ENCODE data around the gene SUFU. TPM values are rescaled to one million over a fixed set of nuclear protein-coding genes. Genes with fewer than 3 reads are reported as not detected.

Gene SUFU
- total RNA-seq, 1 experiment from 2014 or later, result 13.1 TPM

GRCh38 chr10:102595293-102595692 is 91.5 kb downstream of the SUFU start:
- TF ChIP-seq SMAD4 (CRISPR knock-in tag; IDR thresholded peaks at IDR 0.05) (no peak), NFATC4 (CRISPR knock-in tag; IDR thresholded peaks at IDR 0.05) (no peak), E2F5 (CRISPR knock-in tag; IDR thresholded peaks at IDR 0.05) (no peak), EMX1 (CRISPR knock-in tag; IDR thresholded peaks at IDR 0.05) (no peak), ZNF317 (CRISPR knock-in tag; IDR thresholded peaks at IDR 0.05; ENCODE audit: borderline replicate concordance, low read depth) (no peak), CREB1 (CRISPR knock-in tag; IDR thresholded peaks at IDR 0.05) (no peak), ZNF263 (CRISPR knock-in tag; IDR thresholded peaks at IDR 0.05; ENCODE audit: low read depth) (no peak), ELF4 (CRISPR knock-in tag; IDR thresholded peaks at IDR 0.05; ENCODE audit: low read depth) (no peak), NR3C1 (CRISPR knock-in tag; conservative IDR thresholded peaks at IDR 0.05; ENCODE audit: low read depth) (no peak), ZNF232 (CRISPR knock-in tag; IDR thresholded peaks at IDR 0.05) (no peak), FOXJ3 (CRISPR knock-in tag; IDR thresholded peaks at IDR 0.05; ENCODE audit: borderline replicate concordance) (no peak)
- TF ChIP-seq, protein P1, sequence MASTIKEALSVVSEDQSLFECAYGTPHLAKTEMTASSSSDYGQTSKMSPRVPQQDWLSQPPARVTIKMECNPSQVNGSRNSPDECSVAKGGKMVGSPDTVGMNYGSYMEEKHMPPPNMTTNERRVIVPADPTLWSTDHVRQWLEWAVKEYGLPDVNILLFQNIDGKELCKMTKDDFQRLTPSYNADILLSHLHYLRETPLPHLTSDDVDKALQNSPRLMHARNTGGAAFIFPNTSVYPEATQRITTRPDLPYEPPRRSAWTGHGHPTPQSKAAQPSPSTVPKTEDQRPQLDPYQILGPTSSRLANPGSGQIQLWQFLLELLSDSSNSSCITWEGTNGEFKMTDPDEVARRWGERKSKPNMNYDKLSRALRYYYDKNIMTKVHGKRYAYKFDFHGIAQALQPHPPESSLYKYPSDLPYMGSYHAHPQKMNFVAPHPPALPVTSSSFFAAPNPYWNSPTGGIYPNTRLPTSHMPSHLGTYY (CRISPR knock-in tag; IDR thresholded peaks at IDR 0.05), result no peak
- TF ChIP-seq, protein P2, sequence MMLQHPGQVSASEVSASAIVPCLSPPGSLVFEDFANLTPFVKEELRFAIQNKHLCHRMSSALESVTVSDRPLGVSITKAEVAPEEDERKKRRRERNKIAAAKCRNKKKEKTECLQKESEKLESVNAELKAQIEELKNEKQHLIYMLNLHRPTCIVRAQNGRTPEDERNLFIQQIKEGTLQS (CRISPR knock-in tag; conservative IDR thresholded peaks at IDR 0.05), result no peak
- TF ChIP-seq, protein P3, sequence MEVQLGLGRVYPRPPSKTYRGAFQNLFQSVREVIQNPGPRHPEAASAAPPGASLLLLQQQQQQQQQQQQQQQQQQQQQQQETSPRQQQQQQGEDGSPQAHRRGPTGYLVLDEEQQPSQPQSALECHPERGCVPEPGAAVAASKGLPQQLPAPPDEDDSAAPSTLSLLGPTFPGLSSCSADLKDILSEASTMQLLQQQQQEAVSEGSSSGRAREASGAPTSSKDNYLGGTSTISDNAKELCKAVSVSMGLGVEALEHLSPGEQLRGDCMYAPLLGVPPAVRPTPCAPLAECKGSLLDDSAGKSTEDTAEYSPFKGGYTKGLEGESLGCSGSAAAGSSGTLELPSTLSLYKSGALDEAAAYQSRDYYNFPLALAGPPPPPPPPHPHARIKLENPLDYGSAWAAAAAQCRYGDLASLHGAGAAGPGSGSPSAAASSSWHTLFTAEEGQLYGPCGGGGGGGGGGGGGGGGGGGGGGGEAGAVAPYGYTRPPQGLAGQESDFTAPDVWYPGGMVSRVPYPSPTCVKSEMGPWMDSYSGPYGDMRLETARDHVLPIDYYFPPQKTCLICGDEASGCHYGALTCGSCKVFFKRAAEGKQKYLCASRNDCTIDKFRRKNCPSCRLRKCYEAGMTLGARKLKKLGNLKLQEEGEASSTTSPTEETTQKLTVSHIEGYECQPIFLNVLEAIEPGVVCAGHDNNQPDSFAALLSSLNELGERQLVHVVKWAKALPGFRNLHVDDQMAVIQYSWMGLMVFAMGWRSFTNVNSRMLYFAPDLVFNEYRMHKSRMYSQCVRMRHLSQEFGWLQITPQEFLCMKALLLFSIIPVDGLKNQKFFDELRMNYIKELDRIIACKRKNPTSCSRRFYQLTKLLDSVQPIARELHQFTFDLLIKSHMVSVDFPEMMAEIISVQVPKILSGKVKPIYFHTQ (CRISPR knock-in tag; IDR thresholded peaks at IDR 0.05), result no peak
- ATAC-seq (no peak), DNase-seq (ENCODE audit: low spot score) (no peak)
- POLR2A ChIA-PET, result no interaction called here
- CTCF ChIA-PET, result interaction anchor here (0.6 to 2.9 kb wide), 19 partner anchors 9 to 365 kb away, joined by 3 to 26 read pairs (median 7); partner anchors contain the start of genes ACTR1A, CUEDC2, PITX3 and SUFU
- Mint-ChIP-seq H3K27ac (no peak overlapping the region), H3K4me3 (no peak overlapping the region), H3K9me3 (no peaks in the 10 kb centered on the region), H3K27me3 (ENCODE audit: low read depth) (no peaks in the 10 kb centered on the region), H3K4me1 (peaks cover 16% of the 10 kb centered on the region), H3K36me3 (no peaks in the 10 kb centered on the region)

GRCh38 chr10:102595897-102596296 is 92.1 kb downstream of the SUFU start:
- Mint-ChIP-seq H3K4me1 (peaks cover 16% of the 10 kb centered on the region), H3K27me3 (ENCODE audit: low read depth) (no peaks in the 10 kb centered on the region), H3K9me3 (no peaks in the 10 kb centered on the region), H3K4me3 (no peak overlapping the region), H3K27ac (peak overlapping the region; percentile 28), H3K36me3 (no peaks in the 10 kb centered on the region)
- DNase-seq (ENCODE audit: low spot score), result no peak
- ChIA-PET POLR2A (interaction anchor here (0.9 kb wide), 1 partner anchor 10 kb away, joined by 3 read pairs; no protein-coding TSS in a partner anchor), CTCF (interaction anchor here (0.6 to 2.9 kb wide), 31 partner anchors 9 to 366 kb away, joined by 3 to 26 read pairs (median 4); partner anchors contain the start of genes ACTR1A, CUEDC2, PITX3 and SUFU)
- TF ChIP-seq ZNF423 (CRISPR knock-in tag; IDR thresholded peaks at IDR 0.05), result no peak
- TF ChIP-seq ETV6 (CRISPR knock-in tag; IDR thresholded peaks at IDR 0.05), result no peak
- ATAC-seq, result peak; percentile 77

DNA sequence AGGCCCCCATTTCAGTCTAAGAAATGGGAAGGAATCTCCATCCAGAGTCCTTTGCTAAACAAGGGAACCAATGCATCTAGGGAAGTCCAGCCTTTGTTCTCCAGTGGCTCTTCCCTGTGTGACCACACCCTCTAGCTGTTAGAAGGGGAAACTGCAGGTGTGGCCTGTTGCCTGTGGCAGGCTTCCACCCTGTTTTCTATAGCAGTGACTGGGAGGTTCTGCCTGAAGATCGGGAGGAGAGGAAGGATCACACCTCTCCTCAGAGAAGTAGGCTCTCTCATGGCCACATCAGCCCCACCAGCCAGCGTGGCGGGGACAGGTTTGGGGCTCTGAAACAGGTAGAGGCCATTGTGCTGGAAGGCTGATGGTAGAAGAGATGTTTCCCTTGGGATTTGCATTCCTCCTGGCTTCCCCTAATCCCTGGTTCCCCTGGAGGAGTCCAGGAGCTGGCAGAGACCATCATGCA is 92.8 kb downstream of the SUFU start:
- peaks cover 16% of the 10 kb centered on the region for H3K4me1 Mint-ChIP-seq
- no peaks in the 10 kb centered on the region for H3K27me3 Mint-ChIP-seq (ENCODE audit: low read depth)
- DNase-seq (ENCODE audit: low spot score) (peak; percentile 72), ATAC-seq (peak; percentile 90)
- H3K27ac Mint-ChIP-seq, result peak overlapping the region; percentile 28; the same call in 1 of the 2 replicates
- TF ChIP-seq NR2C2 (CRISPR knock-in tag; IDR thresholded peaks at IDR 0.05), result no peak
- TF ChIP-seq, protein P4, sequence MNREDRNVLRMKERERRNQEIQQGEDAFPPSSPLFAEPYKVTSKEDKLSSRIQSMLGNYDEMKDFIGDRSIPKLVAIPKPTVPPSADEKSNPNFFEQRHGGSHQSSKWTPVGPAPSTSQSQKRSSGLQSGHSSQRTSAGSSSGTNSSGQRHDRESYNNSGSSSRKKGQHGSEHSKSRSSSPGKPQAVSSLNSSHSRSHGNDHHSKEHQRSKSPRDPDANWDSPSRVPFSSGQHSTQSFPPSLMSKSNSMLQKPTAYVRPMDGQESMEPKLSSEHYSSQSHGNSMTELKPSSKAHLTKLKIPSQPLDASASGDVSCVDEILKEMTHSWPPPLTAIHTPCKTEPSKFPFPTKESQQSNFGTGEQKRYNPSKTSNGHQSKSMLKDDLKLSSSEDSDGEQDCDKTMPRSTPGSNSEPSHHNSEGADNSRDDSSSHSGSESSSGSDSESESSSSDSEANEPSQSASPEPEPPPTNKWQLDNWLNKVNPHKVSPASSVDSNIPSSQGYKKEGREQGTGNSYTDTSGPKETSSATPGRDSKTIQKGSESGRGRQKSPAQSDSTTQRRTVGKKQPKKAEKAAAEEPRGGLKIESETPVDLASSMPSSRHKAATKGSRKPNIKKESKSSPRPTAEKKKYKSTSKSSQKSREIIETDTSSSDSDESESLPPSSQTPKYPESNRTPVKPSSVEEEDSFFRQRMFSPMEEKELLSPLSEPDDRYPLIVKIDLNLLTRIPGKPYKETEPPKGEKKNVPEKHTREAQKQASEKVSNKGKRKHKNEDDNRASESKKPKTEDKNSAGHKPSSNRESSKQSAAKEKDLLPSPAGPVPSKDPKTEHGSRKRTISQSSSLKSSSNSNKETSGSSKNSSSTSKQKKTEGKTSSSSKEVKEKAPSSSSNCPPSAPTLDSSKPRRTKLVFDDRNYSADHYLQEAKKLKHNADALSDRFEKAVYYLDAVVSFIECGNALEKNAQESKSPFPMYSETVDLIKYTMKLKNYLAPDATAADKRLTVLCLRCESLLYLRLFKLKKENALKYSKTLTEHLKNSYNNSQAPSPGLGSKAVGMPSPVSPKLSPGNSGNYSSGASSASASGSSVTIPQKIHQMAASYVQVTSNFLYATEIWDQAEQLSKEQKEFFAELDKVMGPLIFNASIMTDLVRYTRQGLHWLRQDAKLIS (CRISPR knock-in tag; IDR thresholded peaks at IDR 0.05; ENCODE audit: borderline replicate concordance), result no peak
- TF ChIP-seq CTCF (IDR thresholded peaks at IDR 0.05), result peak; percentile 60
- POLR2A ChIA-PET, result interaction anchor here (0.9 kb wide), 1 partner anchor 9 kb away, joined by 3 read pairs; no protein-coding TSS in a partner anchor
- no peak overlapping the region for H3K4me3 Mint-ChIP-seq
- H3K36me3 Mint-ChIP-seq, result no peaks in the 10 kb centered on the region
- no peaks in the 10 kb centered on the region for H3K9me3 Mint-ChIP-seq
- CTCF ChIA-PET, result interaction anchor here (0.6 to 2.9 kb wide), 28 partner anchors 9 to 427 kb away, joined by 3 to 26 read pairs (median 4); partner anchors contain the start of genes ACTR1A, PITX3 and SUFU
